ENCODE data around the gene AUNIP. TPM values are rescaled to one million over a fixed set of nuclear protein-coding genes. Genes with fewer than 3 reads are reported as not detected.
A peak's percentile ranks its signal among the peaks of the same experiment; 100 is the strongest.

Gene AUNIP
- total and polyA plus RNA-seq, 3 donors from 2014 or later = 14.1 to 28.5 (median 22.5) TPM

GRCh38 chr1:25871704-25872494 is 12.6 kb upstream of the AUNIP start:
- H3K4me3 ChIP-seq = no peak overlapping the region
- H3K27ac ChIP-seq = peak overlapping the region; percentile 35 to 59
- H3K36me3 ChIP-seq (ENCODE audit: low read depth, missing control alignments) = no peaks in the 10 kb centered on the region
- WGBS, 2 donors = 36 to 49% methylated on average over 7 to 9 of the region's 9 CpGs
- DNase-seq = no peak
- peaks cover 42% of the 10 kb centered on the region for H3K4me1 ChIP-seq
- no peaks in the 10 kb centered on the region for H3K27me3 ChIP-seq
- TF ChIP-seq CTCF (IDR thresholded peaks at IDR 0.05) (no peak), POLR2A (IDR thresholded peaks at IDR 0.05) (no peak)
- intact Hi-C loops (cut with DNase I; ENCODE audit: low total_unique reads) = no loop called here
- no peaks in the 10 kb centered on the region for H3K9me3 ChIP-seq

- no peaks in the 10 kb centered on the region for H3K36me3 ChIP-seq (ENCODE audit: low read depth, missing control alignments)
- intact Hi-C loops (cut with DNase I; ENCODE audit: low total_unique reads) = no loop called here
- no peak for TF ChIP-seq CTCF (IDR thresholded peaks at IDR 0.05)
- TF ChIP-seq POLR2A (IDR thresholded peaks at IDR 0.05) = no peak
- 17 to 30% methylated on average over 5 of the region's 5 CpGs for WGBS, 2 donors
- H3K9me3 ChIP-seq = no peaks in the 10 kb centered on the region
- no peak overlapping the region for H3K4me3 ChIP-seq
- H3K27me3 ChIP-seq = no peaks in the 10 kb centered on the region
- H3K27ac ChIP-seq = peak overlapping the region; percentile 35 to 59
- H3K4me1 ChIP-seq = peaks cover 36% of the 10 kb centered on the region
- DNase-seq = peak; percentile 45
These were observed 11.9 kb upstream of the AUNIP start for GRCh38 chr1:25871086-25871703.

- intact Hi-C loops (cut with DNase I; ENCODE audit: low total_unique reads) = no loop called here
- H3K36me3 ChIP-seq (ENCODE audit: low read depth, missing control alignments) = no peaks in the 10 kb centered on the region
- H3K27me3 ChIP-seq = no peaks in the 10 kb centered on the region
- H3K4me3 ChIP-seq = no peak overlapping the region
- DNase-seq = no peak
- WGBS, 2 donors = 67 to 68% methylated on average over 1 of the region's 1 CpG
- H3K27ac ChIP-seq = peak overlapping the region in 1 of 2 donors; percentile 35
- TF ChIP-seq CTCF (IDR thresholded peaks at IDR 0.05) (no peak), POLR2A (IDR thresholded peaks at IDR 0.05) (no peak)
- peaks cover 33% of the 10 kb centered on the region for H3K4me1 ChIP-seq
- H3K9me3 ChIP-seq = no peaks in the 10 kb centered on the region
These were observed 11.4 kb upstream of the AUNIP start for GRCh38 chr1:25870614-25871013.

GRCh38 chr1:25869909-25870606 is 10.8 kb upstream of the AUNIP start:
- Histone ChIP-seq H3K4me3 (no peak overlapping the region), H3K9me3 (no peaks in the 10 kb centered on the region), H3K27me3 (no peaks in the 10 kb centered on the region), H3K36me3 (ENCODE audit: low read depth, missing control alignments) (no peaks in the 10 kb centered on the region), H3K27ac (peak overlapping the region in 1 of 2 donors; percentile 35), H3K4me1 (peaks cover 33% of the 10 kb centered on the region)
- intact Hi-C loops (cut with DNase I; ENCODE audit: low total_unique reads) = no loop called here
- no peak for DNase-seq
- 64 to 76% methylated on average over 3 to 6 of the region's 6 CpGs for WGBS, 2 donors
- TF ChIP-seq CTCF (IDR thresholded peaks at IDR 0.05) (no peak), POLR2A (IDR thresholded peaks at IDR 0.05) (no peak)
